ENCODE data around the gene CAMKMT. TPM values are rescaled to one million over a fixed set of nuclear protein-coding genes. Genes with fewer than 3 reads are reported as not detected.

The CAMKMT gene
- total RNA-seq, 3 donors from 2014 or later (not counting 1 experiment from before 2014, with no cell fraction given) = 18.1 to 25.0 (median 20.6) TPM

DNA sequence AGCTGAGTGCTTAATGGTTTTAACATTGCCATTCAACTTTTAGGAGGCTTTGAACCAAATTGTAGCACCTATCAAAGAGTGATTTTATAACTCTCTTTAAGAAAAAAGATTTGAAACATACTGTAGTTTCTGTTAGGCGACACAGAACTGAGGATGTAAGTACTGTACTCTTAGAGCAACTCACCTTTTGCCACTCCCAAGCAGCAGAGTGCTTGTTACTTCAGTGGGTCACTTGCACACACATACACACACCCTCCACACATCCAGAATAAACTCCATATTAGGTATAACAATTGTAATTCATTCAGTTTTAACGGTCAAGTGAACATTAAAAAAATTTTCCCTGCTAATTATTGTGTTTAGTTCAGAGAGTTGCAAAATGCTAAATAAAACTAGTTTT is 118.3 kb downstream of the CAMKMT start:
- no peak overlapping the region for H3K4me3 Mint-ChIP-seq
- no peaks in the 10 kb centered on the region for H3K4me1 ChIP-seq (ENCODE audit: control insufficient read depth, insufficient read depth, low read length)
- H3K9me3 ChIP-seq (ENCODE audit: control insufficient read depth, insufficient read depth, low read length) = no peaks in the 10 kb centered on the region
- ATAC-seq = no peak
- H3K4me1 Mint-ChIP-seq = peaks cover 0 to 4% of the 10 kb centered on the region in 2 donors
- no peak overlapping the region for H3K4me3 ChIP-seq (ENCODE audit: low read length)
- H3K36me3 Mint-ChIP-seq = no peaks in the 10 kb centered on the region
- DNase-seq = no peak
- H3K27me3 ChIP-seq (ENCODE audit: control insufficient read depth, insufficient read depth, low read length) = no peaks in the 10 kb centered on the region
- intact Hi-C loops (cut with micrococcal nuclease) = no loop called here
- 100% methylated on average over 1 of the region's 2 CpGs for WGBS (ENCODE audit: insufficient coverage)
- H3K36me3 ChIP-seq (ENCODE audit: control insufficient read depth, insufficient read depth, low read length) = no peaks in the 10 kb centered on the region
- no peaks in the 10 kb centered on the region for H3K9me3 Mint-ChIP-seq
- H3K27me3 Mint-ChIP-seq (ENCODE audit: low read depth in 2 of 2) = no peaks in the 10 kb centered on the region
- no peak overlapping the region for H3K27ac ChIP-seq (ENCODE audit: low read length)
- TF ChIP-seq CTCF (IDR thresholded peaks at IDR 0.05) = no peak
- no peak overlapping the region for H3K27ac Mint-ChIP-seq

- no peaks in the 10 kb centered on the region for H3K9me3 Mint-ChIP-seq
- H3K4me3 ChIP-seq (ENCODE audit: low read length) = no peak overlapping the region
These were observed 125.3 kb downstream of the CAMKMT start for GRCh38 chr2:44487052-44487451.

DNA sequence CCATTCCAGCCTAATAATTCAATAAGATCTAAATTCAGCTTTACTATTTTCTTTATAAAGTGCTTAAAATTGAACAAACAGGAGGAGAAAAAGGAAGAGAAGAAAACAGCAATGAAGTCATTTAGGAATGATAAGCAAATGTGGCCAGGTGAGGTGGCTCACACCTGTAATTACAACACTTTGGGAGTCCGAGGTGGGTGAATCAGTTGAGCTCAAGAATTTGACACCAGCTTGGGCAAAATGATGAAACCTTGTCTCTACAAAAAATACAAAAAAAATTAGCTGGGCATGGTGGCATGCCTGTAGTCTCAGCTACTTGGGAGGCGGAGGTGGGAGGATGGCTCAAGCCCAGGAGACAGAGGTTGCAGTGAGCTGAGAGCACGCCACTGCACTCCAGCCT is 129.0 kb downstream of the CAMKMT start:
- Histone ChIP-seq H3K4me3 (ENCODE audit: low read length) (no peak overlapping the region), H3K27ac (ENCODE audit: low read length) (no peak overlapping the region), H3K36me3 (ENCODE audit: control insufficient read depth, insufficient read depth, low read length) (no peaks in the 10 kb centered on the region), H3K27me3 (ENCODE audit: control insufficient read depth, insufficient read depth, low read length) (no peaks in the 10 kb centered on the region), H3K9me3 (ENCODE audit: control insufficient read depth, insufficient read depth, low read length) (no peaks in the 10 kb centered on the region), H3K4me1 (ENCODE audit: control insufficient read depth, insufficient read depth, low read length) (no peaks in the 10 kb centered on the region)
- WGBS (ENCODE audit: insufficient coverage) = 95% methylated on average over 3 of the region's 3 CpGs
- intact Hi-C loops (cut with micrococcal nuclease) = no loop called here
- DNase-seq (no peak), ATAC-seq (no peak)
- H3K4me1 Mint-ChIP-seq = no peaks in the 10 kb centered on the region
- no peaks in the 10 kb centered on the region for H3K36me3 Mint-ChIP-seq
- TF ChIP-seq CTCF (IDR thresholded peaks at IDR 0.05) = no peak
- H3K4me3 Mint-ChIP-seq = no peak overlapping the region
- H3K9me3 Mint-ChIP-seq = no peaks in the 10 kb centered on the region
- no peaks in the 10 kb centered on the region for H3K27me3 Mint-ChIP-seq (ENCODE audit: low read depth in 2 of 2)
- no peak overlapping the region for H3K27ac Mint-ChIP-seq

More at GRCh38 chr2:44487052-44487451, 125.3 kb downstream of the CAMKMT start:
- ATAC-seq (no peak), DNase-seq (no peak)
- no peak for TF ChIP-seq CTCF (IDR thresholded peaks at IDR 0.05)
- intact Hi-C loops (cut with micrococcal nuclease) = no loop called here
- H3K27me3 ChIP-seq (ENCODE audit: control insufficient read depth, insufficient read depth, low read length) = no peaks in the 10 kb centered on the region
- H3K36me3 Mint-ChIP-seq = no peaks in the 10 kb centered on the region
- no peaks in the 10 kb centered on the region for H3K4me1 Mint-ChIP-seq
- no peaks in the 10 kb centered on the region for H3K27me3 Mint-ChIP-seq (ENCODE audit: low read depth in 2 of 2)
- H3K4me3 Mint-ChIP-seq = no peak overlapping the region
- no CpG with 5 or more reads among the region's 1 CpG for WGBS (ENCODE audit: insufficient coverage)
- no peak overlapping the region for H3K27ac ChIP-seq (ENCODE audit: low read length)
- no peaks in the 10 kb centered on the region for H3K4me1 ChIP-seq (ENCODE audit: control insufficient read depth, insufficient read depth, low read length)
- H3K27ac Mint-ChIP-seq = no peak overlapping the region
- H3K9me3 ChIP-seq (ENCODE audit: control insufficient read depth, insufficient read depth, low read length) = no peaks in the 10 kb centered on the region
- H3K36me3 ChIP-seq (ENCODE audit: control insufficient read depth, insufficient read depth, low read length) = no peaks in the 10 kb centered on the region

GRCh38 chr2:44494006-44494405 is 132.3 kb downstream of the CAMKMT start:
- no peak overlapping the region for H3K27ac ChIP-seq (ENCODE audit: low read length)
- ATAC-seq (no peak), DNase-seq (no peak)
- peaks cover 0 to 14% of the 10 kb centered on the region in 2 donors for H3K27me3 Mint-ChIP-seq (ENCODE audit: low read depth in 2 of 2)
- no peaks in the 10 kb centered on the region for H3K9me3 ChIP-seq (ENCODE audit: control insufficient read depth, insufficient read depth, low read length)
- H3K36me3 ChIP-seq (ENCODE audit: control insufficient read depth, insufficient read depth, low read length) = no peaks in the 10 kb centered on the region
- intact Hi-C loops (cut with micrococcal nuclease) = no loop called here
- no peaks in the 10 kb centered on the region for H3K4me1 Mint-ChIP-seq
- no peak for TF ChIP-seq CTCF (IDR thresholded peaks at IDR 0.05)
- no peaks in the 10 kb centered on the region for H3K27me3 ChIP-seq (ENCODE audit: control insufficient read depth, insufficient read depth, low read length)
- H3K27ac Mint-ChIP-seq = no peak overlapping the region
- H3K4me3 ChIP-seq (ENCODE audit: low read length) = no peak overlapping the region
- 100% methylated on average over 1 of the region's 2 CpGs for WGBS (ENCODE audit: insufficient coverage)
- no peaks in the 10 kb centered on the region for H3K36me3 Mint-ChIP-seq
- H3K4me1 ChIP-seq (ENCODE audit: control insufficient read depth, insufficient read depth, low read length) = no peaks in the 10 kb centered on the region
- no peaks in the 10 kb centered on the region for H3K9me3 Mint-ChIP-seq
- no peak overlapping the region for H3K4me3 Mint-ChIP-seq
